Uterus (tissue), 4 donors: Measurements from ENCODE around the gene BABAM2. TPM values are rescaled to one million over a fixed set of nuclear protein-coding genes. Genes with fewer than 3 reads are reported as not detected.
"Not testable (repeated sequence)": the region's sequence is repeated elsewhere in the genome, so short reads cannot be mapped to it uniquely, and the experiment has no call there.

Experiments used
- DNase-seq, 2 donors: peaks; one replicate each; pipeline ENCODE4 v3.0.0-alpha.2; 2019 to 2020
- H3K27ac ChIP-seq, 2 donors: fragments of 200-600 bp; sonication (generic); 1 replicate in 1 of 2; 2 replicates in 1 of 2; pipeline ENCODE4 v1.5.1; 2016 to 2018
- H3K27me3 ChIP-seq, 2 donors: fragments of 200-600 bp; sonication (generic); one replicate each; pipeline ENCODE4 v1.5.1; 2018 to 2019; ENCODE audit warnings: control low read depth in 1 of 2
- H3K36me3 ChIP-seq, 2 donors: fragments of 200-600 bp; sonication (generic); one replicate each; pipeline ENCODE4 v1.5.1; 2019; ENCODE audit warnings: control low read depth in 1 of 2
- H3K4me1 ChIP-seq, 2 donors: fragments of 200-600 bp; sonication (generic); one replicate each; pipeline ENCODE4 v1.5.1; 2018 to 2019; ENCODE audit warnings: control low read depth in 1 of 2
- H3K4me3 ChIP-seq, 2 donors: fragments of 200-600 bp; sonication (generic); 1 replicate in 1 of 2; 2 replicates in 1 of 2; pipeline ENCODE4 v1.5.1; 2018 to 2019; ENCODE audit warnings: mild to moderate bottlenecking in 1 of 2
- H3K9me3 ChIP-seq, 2 donors: fragments of 200-600 bp; sonication (generic); one replicate each; pipeline ENCODE4 v1.5.1; 2019; ENCODE audit warnings: control low read depth in 1 of 2
- CTCF ChIP-seq, 4 experiments: fragments of 200-600 bp in 2 of 4; fragments of 450-650 bp in 2 of 4; sonication (generic) in 2 of 4; IDR thresholded peaks; one replicate each; pipeline ENCODE4 v1.5.1; 2016 to 2019; ENCODE audit warnings: antibody characterized with exemption in 4 of 4, mild to moderate bottlenecking in 2 of 4, moderate library complexity in 1 of 4
- POLR2A ChIP-seq, 2 donors: fragments of 450-650 bp; IDR thresholded peaks; one replicate each; pipeline ENCODE4 v1.6.1; 2016; ENCODE audit warnings: antibody characterized with exemption in 2 of 2, mild to moderate bottlenecking in 1 of 2, moderate library complexity in 1 of 2
- intact Hi-C: fragments of 100-400 bp; cut with DNase I; formaldehyde crosslinking; loops from one replicate; pipeline ENCODE4 v1.15.1; 2023; ENCODE audit warnings: low total_unique reads
- total RNA-seq, 4 donors: library from RNA; depleted of rRNA in 3 of 4; stranded (reverse); fragments of >200 nt in 3 of 4; gene quantifications; one replicate each; pipeline versions ENCODE4 v1.1.0 to v1.2.4, GENCODE V29; 2014 to 2023
- donor health status: DM: yes; HTN: yes; CAD: no.

BABAM2 gene
- total RNA-seq, 4 donors from 2014 or later, result 24.1 to 62.1 (median 32.5) TPM

- Histone ChIP-seq H3K4me3 (no peak overlapping the region), H3K4me1 (no peaks in the 10 kb centered on the region), H3K36me3 (no peaks in the 10 kb centered on the region), H3K27ac (no peak overlapping the region), H3K9me3 (no peaks in the 10 kb centered on the region), H3K27me3 (no peaks in the 10 kb centered on the region)
- intact Hi-C loops, result no loop called here
- no peak for DNase-seq
- TF ChIP-seq POLR2A (IDR thresholded peaks at IDR 0.05) (no peak), CTCF (IDR thresholded peaks at IDR 0.05) (no peak)
Observed at GRCh38 chr2:28248511-28248910, 358.0 kb downstream of the BABAM2 start.

- no peak for TF ChIP-seq CTCF (IDR thresholded peaks at IDR 0.05)
- no peak for TF ChIP-seq POLR2A (IDR thresholded peaks at IDR 0.05)
- Histone ChIP-seq H3K27ac (no peak overlapping the region), H3K27me3 (no peaks in the 10 kb centered on the region), H3K9me3 (no peaks in the 10 kb centered on the region), H3K4me1 (no peaks in the 10 kb centered on the region), H3K4me3 (no peak overlapping the region), H3K36me3 (no peaks in the 10 kb centered on the region)
- intact Hi-C loops, result no loop called here
- DNase-seq, result no peak
Observed at GRCh38 chr2:28250006-28250405, 359.5 kb downstream of the BABAM2 start.

- TF ChIP-seq POLR2A (IDR thresholded peaks at IDR 0.05) (no peak), CTCF (IDR thresholded peaks at IDR 0.05) (no peak)
- DNase-seq, result no peak
- Histone ChIP-seq H3K27me3 (no peaks in the 10 kb centered on the region), H3K36me3 (no peaks in the 10 kb centered on the region), H3K9me3 (no peaks in the 10 kb centered on the region), H3K27ac (no peak overlapping the region), H3K4me1 (no peaks in the 10 kb centered on the region), H3K4me3 (no peak overlapping the region)
- intact Hi-C loops, result no loop called here
Observed at GRCh38 chr2:28251337-28251736, 360.8 kb downstream of the BABAM2 start.

- H3K9me3 ChIP-seq, result no peaks in the 10 kb centered on the region
- no peaks in the 10 kb centered on the region for H3K4me1 ChIP-seq
- no peak overlapping the region for H3K4me3 ChIP-seq
- no peaks in the 10 kb centered on the region for H3K36me3 ChIP-seq
- DNase-seq, result no peak
- TF ChIP-seq CTCF (IDR thresholded peaks at IDR 0.05) (no peak), POLR2A (IDR thresholded peaks at IDR 0.05) (no peak)
- no peaks in the 10 kb centered on the region for H3K27me3 ChIP-seq
- intact Hi-C loops, result no loop called here
- no peak overlapping the region for H3K27ac ChIP-seq
Observed at GRCh38 chr2:28252311-28252710, 361.8 kb downstream of the BABAM2 start.

- Histone ChIP-seq H3K27me3 (no peaks in the 10 kb centered on the region), H3K4me3 (no peak overlapping the region), H3K27ac (no peak overlapping the region), H3K9me3 (no peaks in the 10 kb centered on the region), H3K4me1 (no peaks in the 10 kb centered on the region), H3K36me3 (no peaks in the 10 kb centered on the region)
- intact Hi-C loops, result no loop called here
- DNase-seq, result no peak
- TF ChIP-seq CTCF (IDR thresholded peaks at IDR 0.05) (no peak), POLR2A (IDR thresholded peaks at IDR 0.05) (no peak)
Observed at GRCh38 chr2:28253543-28253942, 363.0 kb downstream of the BABAM2 start.

GRCh38 chr2:28255231-28255630, 364.7 kb downstream of the BABAM2 start:
- H3K4me3 ChIP-seq, DNase-seq, H3K9me3 ChIP-seq, H3K27me3 ChIP-seq, H3K36me3 ChIP-seq, H3K4me1 ChIP-seq, H3K27ac ChIP-seq, intact Hi-C loops: not testable (repeated sequence)
